ENCODE results near the gene DYNLT3. TPM values are rescaled to one million over a fixed set of nuclear protein-coding genes. Genes with fewer than 3 reads are reported as not detected.

DYNLT3 gene
- 14.7 to 21.8 TPM (median 17.0 TPM) in 5 replicates for total RNA-seq (2022; extraction: Qiagen RNA extraction; ENCODE audit: low read depth)

GRCh38 chrX:37846934-37847732 lies at the start of gene DYNLT3:
Gene DYNLT3 (minus strand): TSS chrX:37847571. CDS start chrX:37847510, 61 bp downstream.

Other genes starting within 250 kb of the DYNLT3 start
- gene XK, start 161.8 kb downstream of the DYNLT3 start, total RNA-seq (2022; extraction: Qiagen RNA extraction; ENCODE audit: low read depth): 0.31 to 0.40 TPM (median 0.37 TPM) in 5 replicates
- 0.03 to 0.09 TPM (median 0.05 TPM) in 3 of 5 replicates, not detected in the others for gene CYBB, start 67.5 kb downstream of the DYNLT3 start, total RNA-seq (2022; extraction: Qiagen RNA extraction; ENCODE audit: low read depth)
- gene SYTL5, start 159.0 kb upstream of the DYNLT3 start, total RNA-seq (2022; extraction: Qiagen RNA extraction; ENCODE audit: low read depth): 0.34 to 0.52 TPM (median 0.41 TPM) in 5 replicates

Data from A549 treated with CpdA at 1 μM for 4 hours (cell line).